WTC11 (cell line): Measurements from ENCODE around the gene CLASP1.

ENCODE experiments used
- ATF1 ChIP-seq: sonication (generic); formaldehyde crosslinking; IDR thresholded peaks from 2 replicates; pipeline ENCODE4 v1.8.1; 2023; ENCODE audit warnings: mild to moderate bottlenecking, moderate library complexity, missing genetic modification reagents
- CTCF ChIP-seq: fragments of 200-600 bp; IDR thresholded peaks from 2 replicates; pipeline ENCODE4 v1.8.0; 2022; ENCODE audit warnings: antibody characterized with exemption
- ETV6 ChIP-seq: sonication (generic); formaldehyde crosslinking; IDR thresholded peaks from 2 replicates; pipeline ENCODE4 v1.8.1; 2022; ENCODE audit warnings: mild to moderate bottlenecking, missing genetic modification reagents
- NFYB ChIP-seq: sonication (generic); formaldehyde crosslinking; conservative IDR thresholded peaks from 2 replicates; pipeline ENCODE4 v1.8.0; 2022; ENCODE audit warnings: low read depth, missing genetic modification reagents
- SMAD3 ChIP-seq: sonication (generic); formaldehyde crosslinking; IDR thresholded peaks from 2 replicates; pipeline ENCODE4 v1.8.0; 2022; ENCODE audit warnings: missing genetic modification reagents, mild to moderate bottlenecking, borderline replicate concordance
- TEAD4 ChIP-seq: sonication (generic); formaldehyde crosslinking; IDR thresholded peaks from 2 replicates; pipeline ENCODE4 v1.8.0; 2022; ENCODE audit warnings: mild to moderate bottlenecking, missing genetic modification reagents
- USF2 ChIP-seq: sonication (generic); formaldehyde crosslinking; IDR thresholded peaks from 2 replicates; pipeline ENCODE4 v1.8.1; 2023; ENCODE audit warnings: mild to moderate bottlenecking, missing genetic modification reagents, moderate library complexity
- TF ChIP-seq, protein P1 (sequence below): sonication (generic); formaldehyde crosslinking; IDR thresholded peaks from 2 replicates; pipeline ENCODE4 v1.8.1; 2023; ENCODE audit warnings: mild to moderate bottlenecking, moderate library complexity, missing genetic modification reagents

- TF ChIP-seq TEAD4 (no peak), CTCF (no peak), NFYB (CRISPR knock-in tag) (no peak), USF2 (no peak), ETV6 (CRISPR knock-in tag) (no peak), ATF1 (no peak), SMAD3 (no peak)
- TF ChIP-seq, protein P1, sequence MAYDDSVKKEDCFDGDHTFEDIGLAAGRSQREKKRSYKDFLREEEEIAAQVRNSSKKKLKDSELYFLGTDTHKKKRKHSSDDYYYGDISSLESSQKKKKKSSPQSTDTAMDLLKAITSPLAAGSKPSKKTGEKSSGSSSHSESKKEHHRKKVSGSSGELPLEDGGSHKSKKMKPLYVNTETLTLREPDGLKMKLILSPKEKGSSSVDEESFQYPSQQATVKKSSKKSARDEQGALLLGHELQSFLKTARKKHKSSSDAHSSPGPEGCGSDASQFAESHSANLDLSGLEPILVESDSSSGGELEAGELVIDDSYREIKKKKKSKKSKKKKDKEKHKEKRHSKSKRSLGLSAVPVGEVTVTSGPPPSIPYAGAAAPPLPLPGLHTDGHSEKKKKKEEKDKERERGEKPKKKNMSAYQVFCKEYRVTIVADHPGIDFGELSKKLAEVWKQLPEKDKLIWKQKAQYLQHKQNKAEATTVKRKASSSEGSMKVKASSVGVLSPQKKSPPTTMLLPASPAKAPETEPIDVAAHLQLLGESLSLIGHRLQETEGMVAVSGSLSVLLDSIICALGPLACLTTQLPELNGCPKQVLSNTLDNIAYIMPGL (CRISPR knock-in tag) = no peak
Observed at GRCh38 chr2:121492409-121492808, 156.9 kb downstream of the CLASP1 start.
